ENCODE data around the gene ING5.

ING5 gene

GRCh38 chr2:241675885-241676284 lies 26.0 kb upstream of the ING5 start:
- Histone ChIP-seq H3K9me3 (no peaks in the 10 kb centered on the region), H3K27me3 (no peaks in the 10 kb centered on the region), H3K4me1 (no peaks in the 10 kb centered on the region), H3K4me3 (ENCODE audit: low read depth, low read length) (no peak overlapping the region), H3K36me3 (peaks cover 76% of the 10 kb centered on the region)
- TF ChIP-seq CTCF (IDR thresholded peaks at IDR 0.05; ENCODE audit: low read depth, low read length), result no peak; the same call in 1 of the 2 replicates
- no peak for DNase-seq

- no peaks in the 10 kb centered on the region for H3K4me1 ChIP-seq
- H3K36me3 ChIP-seq, result peaks cover 78% of the 10 kb centered on the region
- DNase-seq, result no peak
- no peaks in the 10 kb centered on the region for H3K27me3 ChIP-seq
- H3K4me3 ChIP-seq (ENCODE audit: low read depth, low read length), result no peak overlapping the region
- no peaks in the 10 kb centered on the region for H3K9me3 ChIP-seq
- TF ChIP-seq CTCF (IDR thresholded peaks at IDR 0.05; ENCODE audit: low read depth, low read length), result no peak
Measured at GRCh38 chr2:241676665-241677064, 25.2 kb upstream of the ING5 start.

DNA sequence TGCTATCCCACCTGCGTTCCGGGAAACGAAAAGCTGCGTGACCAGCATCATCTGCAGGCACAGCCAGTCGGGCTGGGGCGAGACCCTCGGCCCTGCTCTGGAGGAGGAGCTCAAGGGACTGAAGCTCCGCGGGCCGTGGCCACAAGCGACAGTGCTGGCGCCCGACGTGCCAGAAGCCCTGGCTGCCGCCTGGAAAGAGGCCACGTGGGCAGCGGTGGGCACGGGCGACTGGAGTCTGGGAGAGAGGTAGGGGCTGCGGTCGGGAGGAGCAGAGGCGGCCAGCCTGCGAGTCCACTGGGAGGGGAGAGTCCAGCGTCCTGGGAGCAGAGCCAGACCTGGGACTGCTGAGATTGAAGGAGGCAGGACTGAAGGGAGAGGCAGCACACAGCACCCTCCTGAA lies 24.4 kb upstream of the ING5 start:
- Histone ChIP-seq H3K27me3 (no peaks in the 10 kb centered on the region), H3K4me1 (no peaks in the 10 kb centered on the region), H3K36me3 (peaks cover 80% of the 10 kb centered on the region), H3K9me3 (no peaks in the 10 kb centered on the region), H3K4me3 (ENCODE audit: low read depth, low read length) (no peak overlapping the region)
- no peak for DNase-seq
- TF ChIP-seq CTCF (IDR thresholded peaks at IDR 0.05; ENCODE audit: low read depth, low read length), result no peak

DNA sequence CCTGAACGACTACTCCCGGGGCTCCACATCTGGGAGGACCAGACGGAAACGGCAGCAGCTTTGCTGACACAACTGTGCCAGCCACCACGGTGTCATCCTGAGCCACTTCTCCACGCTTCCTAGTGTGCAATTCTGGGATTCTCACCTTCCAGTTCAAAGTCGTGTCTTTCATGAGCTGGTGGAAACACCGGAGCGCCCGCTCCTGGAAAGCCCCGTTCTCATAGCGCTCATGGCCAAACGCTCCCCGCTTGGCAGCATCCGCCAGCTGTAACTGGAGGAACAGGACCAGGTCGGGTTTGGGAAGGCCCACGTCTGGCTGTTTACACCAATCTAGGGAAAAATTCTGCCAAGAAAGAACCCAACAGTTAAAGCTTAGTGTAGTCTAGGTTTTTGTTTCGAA lies 23.5 kb upstream of the ING5 start:
- no peak for DNase-seq
- H3K36me3 ChIP-seq, result peaks cover 88% of the 10 kb centered on the region

GRCh38 chr2:241678784-241679540 lies 22.9 kb upstream of the ING5 start:
- Histone ChIP-seq H3K9me3 (no peaks in the 10 kb centered on the region), H3K36me3 (peaks cover 87% of the 10 kb centered on the region), H3K4me3 (ENCODE audit: low read depth, low read length) (no peak overlapping the region), H3K4me1 (no peaks in the 10 kb centered on the region), H3K27me3 (no peaks in the 10 kb centered on the region)
- no peak for DNase-seq
- TF ChIP-seq CTCF (IDR thresholded peaks at IDR 0.05; ENCODE audit: low read depth, low read length), result no peak

More for the DNA sequence above, 23.5 kb upstream of the ING5 start:
- Histone ChIP-seq H3K4me3 (ENCODE audit: low read depth, low read length) (no peak overlapping the region), H3K9me3 (no peaks in the 10 kb centered on the region), H3K27me3 (no peaks in the 10 kb centered on the region), H3K4me1 (no peaks in the 10 kb centered on the region)
- no peak for TF ChIP-seq CTCF (IDR thresholded peaks at IDR 0.05; ENCODE audit: low read depth, low read length)

- H3K4me3 ChIP-seq (ENCODE audit: low read depth, low read length), result no peak overlapping the region
- TF ChIP-seq CTCF (IDR thresholded peaks at IDR 0.05; ENCODE audit: low read depth, low read length), result no peak
- no peaks in the 10 kb centered on the region for H3K9me3 ChIP-seq
- no peaks in the 10 kb centered on the region for H3K27me3 ChIP-seq
- no peaks in the 10 kb centered on the region for H3K4me1 ChIP-seq
- H3K36me3 ChIP-seq, result peaks cover 88% of the 10 kb centered on the region
- no peak for DNase-seq
Measured at GRCh38 chr2:241680044-241680443, 21.8 kb upstream of the ING5 start.
